Kidney (tissue), 14 donors: ENCODE measurements around the gene IRF5. TPM values are rescaled to one million over a fixed set of nuclear protein-coding genes. Genes with fewer than 3 reads are reported as not detected.
A peak's percentile ranks its signal among the peaks of the same experiment; 100 is the strongest.

Experiments
- DNase-seq, 5 donors: peaks; one replicate each; pipeline ENCODE4 v3.0.0-alpha.2; 2013 to 2020
- FAIRE-seq: peaks from 2 replicates; lab custom pipeline; 2012; peaks lifted over from hg19 to GRCh38; lab: Jason Lieb, UNC
- H3K27ac ChIP-seq, 2 donors: one replicate each; pipeline ENCODE4 v1.7.0; 2013; ENCODE audit warnings: low read depth in 2 of 2, low read length in 2 of 2, inconsistent platforms in 1 of 2
- H3K27me3 ChIP-seq: one replicate; pipeline ENCODE4 v1.7.1; 2013; ENCODE audit warnings: low read length, inconsistent platforms; ENCODE audit not compliant: control insufficient read depth, insufficient read depth
- H3K36me3 ChIP-seq, 3 donors: one replicate each; pipeline versions ENCODE4 v1.7.0 to v1.7.1; 2013; ENCODE audit warnings: low read length in 3 of 3, control low read depth in 1 of 3, inconsistent platforms in 1 of 3; ENCODE audit not compliant: insufficient read depth in 3 of 3, control insufficient read depth in 2 of 3
- H3K4me1 ChIP-seq, 3 donors: one replicate each; pipeline versions ENCODE4 v1.7.0 to v1.7.1; 2013; ENCODE audit warnings: low read length in 3 of 3, inconsistent platforms in 1 of 3, low read depth in 1 of 3; ENCODE audit not compliant: control insufficient read depth in 2 of 3, insufficient read depth in 2 of 3
- H3K4me3 ChIP-seq, 3 donors: one replicate each; pipeline versions ENCODE4 v1.7.0 to v1.8.1; 2013; ENCODE audit warnings: low read length in 3 of 3, control low read depth in 1 of 3, inconsistent platforms in 1 of 3
- H3K9ac ChIP-seq, 3 donors: one replicate each; pipeline versions ENCODE4 v1.7.0 to v1.7.1; 2013; ENCODE audit warnings: low read length in 3 of 3, control low read depth in 1 of 3, inconsistent platforms in 1 of 3
- H3K9me3 ChIP-seq, 3 donors: one replicate each; pipeline versions ENCODE4 v1.7.0 to v1.7.1; 2013; ENCODE audit warnings: low read length in 3 of 3, control low read depth in 1 of 3, inconsistent platforms in 1 of 3; ENCODE audit not compliant: control insufficient read depth in 2 of 3, insufficient read depth in 1 of 3
- CTCF ChIP-seq: IDR thresholded peaks from 3 replicates; pipeline ENCODE4 v1.5.1; 2012; ENCODE audit warnings: mild to moderate bottlenecking, moderate library complexity, borderline replicate concordance; ENCODE audit not compliant: insufficient read depth; ENCODE audit errors: extremely low read depth
- intact Hi-C: fragments of 100-400 bp; cut with DNase I; formaldehyde crosslinking; loops from one replicate; pipeline ENCODE4 v1.11.1; 2022
- polyA plus RNA-seq: library from polyadenylated mRNA; stranded (reverse); fragments of 350-450 nt; fragmentation: Illumina TruSeq; extraction: RNeasy Lipid Tissue Mini Kit (QIAGEN cat#74804); gene quantifications from one replicate; pipeline ENCODE4 v1.2.3, GENCODE V29; 2014; ENCODE audit warnings: low read depth, low replicate concordance; ENCODE audit not compliant: insufficient read depth
- total RNA-seq: library from RNA; stranded (reverse); fragmentation: NEBNext Ultra II Directional; extraction: Animal tissue kit (Norgen Biotek cat#: 25700); gene quantifications from one replicate; pipeline ENCODE4 v1.2.1, GENCODE V29; 2021
- donor health status: control.
- donor health status: control.
- donor health status: control.
- donor health status: control.
- donor health status: control.
- donor health status: DM: yes; HTN: yes; CAD: no.
- donor health status: Normal renal cell carcinoma (clear cell type).

IRF5 gene
- total and polyA plus RNA-seq, 2 donors from 2014 or later: 13.0 to 27.1 TPM

DNA sequence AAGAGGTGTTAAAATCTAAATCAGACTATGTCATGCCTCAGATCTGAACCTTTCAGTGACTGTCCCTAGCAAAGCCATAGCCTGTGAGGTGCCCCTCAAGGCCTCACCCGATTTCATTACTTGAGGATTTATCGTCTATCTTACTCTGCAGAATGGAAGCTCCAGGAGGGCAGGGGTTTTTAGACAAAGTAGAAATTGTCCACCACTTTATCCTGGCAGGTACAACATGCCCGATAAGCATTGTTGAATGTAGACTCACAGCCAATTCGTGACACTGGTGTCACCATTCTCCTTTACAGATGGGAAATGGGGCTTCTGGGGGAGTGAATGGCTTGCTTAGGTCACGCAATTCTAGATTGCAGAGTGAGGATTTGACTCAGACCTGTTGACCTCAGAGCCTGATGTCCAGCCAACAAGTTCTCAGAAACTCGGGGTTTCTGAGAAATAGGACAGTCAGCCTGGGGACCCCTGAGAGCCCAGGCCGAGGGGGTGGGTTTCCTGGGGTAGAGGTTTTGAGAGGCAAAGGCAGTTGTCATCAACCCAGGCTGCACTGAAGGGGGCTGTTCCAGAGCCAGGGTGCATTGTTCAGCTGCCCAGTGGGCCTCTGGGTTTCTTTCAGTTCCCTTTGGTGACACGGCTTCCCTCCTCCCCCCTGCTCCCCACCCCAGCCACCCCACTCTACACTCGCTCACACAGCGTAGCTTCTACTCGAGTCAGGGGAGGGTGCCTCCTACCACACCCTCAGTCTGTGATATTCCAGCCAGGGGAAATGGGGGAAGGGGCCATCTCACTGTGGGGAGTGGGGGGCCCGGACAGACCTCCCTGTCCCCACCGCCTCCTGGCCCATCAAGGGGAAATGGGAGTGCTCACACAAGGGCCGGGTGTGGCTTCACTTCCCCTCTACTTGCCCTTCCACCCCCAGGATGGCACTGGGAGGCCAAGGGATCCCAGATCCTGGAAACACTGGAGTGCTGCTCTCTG is 3.1 kb upstream of the IRF5 start:
- no peak overlapping the region for H3K9ac ChIP-seq
- H3K9me3 ChIP-seq: no peaks in the 10 kb centered on the region
- H3K4me3 ChIP-seq: no peak overlapping the region
- H3K36me3 ChIP-seq: no peaks in the 10 kb centered on the region
- intact Hi-C loops: no loop called here
- no peak for DNase-seq
- no peak for TF ChIP-seq CTCF
- peaks cover 0 to 9% (median 9%) of the 10 kb centered on the region in 3 donors for H3K4me1 ChIP-seq
- peaks cover 2% of the 10 kb centered on the region for H3K27me3 ChIP-seq
- FAIRE-seq: no peak
- H3K27ac ChIP-seq: no peak overlapping the region

DNA sequence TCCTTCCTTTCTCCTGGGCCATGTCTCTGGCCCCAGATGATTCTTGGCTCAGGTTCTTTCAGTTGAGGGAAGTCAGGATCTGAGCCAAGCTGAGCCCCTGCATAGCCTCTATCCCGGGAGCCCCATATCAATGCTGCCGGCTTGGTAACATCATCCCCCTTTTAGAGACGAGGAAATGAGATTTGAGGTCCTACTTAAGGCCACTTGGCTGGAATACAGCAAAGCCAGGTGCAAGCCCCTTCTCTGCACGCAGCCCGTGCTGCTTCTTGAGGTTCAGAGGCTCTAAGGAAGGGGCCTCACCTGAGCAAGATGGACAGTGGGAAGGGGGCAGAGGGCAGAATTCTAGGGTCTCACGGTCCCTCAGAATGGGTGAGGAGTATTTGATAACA is 2.4 kb upstream of the IRF5 start:
- FAIRE-seq (no peak), DNase-seq (no peak)
- H3K27ac ChIP-seq: peak overlapping the region in 1 of 2 donors; percentile 20
- intact Hi-C loops: no loop called here
- no peak for TF ChIP-seq CTCF
- H3K36me3 ChIP-seq: no peaks in the 10 kb centered on the region
- peaks cover 0 to 13% (median 9%) of the 10 kb centered on the region in 3 donors for H3K4me1 ChIP-seq
- H3K9ac ChIP-seq: no peak overlapping the region
- no peak overlapping the region for H3K4me3 ChIP-seq
- peaks cover 2% of the 10 kb centered on the region for H3K27me3 ChIP-seq
- no peaks in the 10 kb centered on the region for H3K9me3 ChIP-seq

DNA sequence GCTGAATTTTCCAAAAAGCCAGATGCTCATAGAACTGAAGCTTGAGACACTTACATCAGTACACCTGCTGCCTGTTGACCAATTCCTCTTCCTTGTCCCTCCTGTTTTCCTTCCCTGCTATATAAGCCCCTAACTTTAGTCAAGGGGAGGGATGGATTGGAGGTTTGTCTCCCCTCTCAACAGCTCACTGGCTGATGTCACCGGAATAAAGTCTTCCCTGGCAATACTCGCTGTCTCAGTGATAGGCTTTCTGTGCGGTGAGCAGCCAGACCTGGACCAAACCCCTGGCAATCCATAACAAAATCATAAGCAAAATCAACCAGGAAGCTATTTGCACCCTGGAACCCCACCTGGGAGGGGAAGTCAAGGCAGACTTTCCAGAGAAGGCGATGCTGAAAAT is 929 bp upstream of the IRF5 start:
- H3K4me3 ChIP-seq: no peak overlapping the region
- H3K9ac ChIP-seq: no peak overlapping the region
- H3K27ac ChIP-seq: no peak overlapping the region
- intact Hi-C loops: no loop called here
- no peaks in the 10 kb centered on the region for H3K9me3 ChIP-seq
- TF ChIP-seq CTCF: no peak
- H3K36me3 ChIP-seq: no peaks in the 10 kb centered on the region
- FAIRE-seq (no peak), DNase-seq (no peak)
- H3K4me1 ChIP-seq: peaks cover 0 to 16% (median 9%) of the 10 kb centered on the region in 3 donors
- H3K27me3 ChIP-seq: peaks cover 2% of the 10 kb centered on the region
